NB4 (cell line): ENCODE measurements around the gene TMEM225B.

Source experiments
- CTCF ChIP-seq: IDR thresholded peaks from one replicate; pipeline ENCODE4 v1.5.1; 2012; ENCODE audit warnings: low read depth, low read length
- MYC ChIP-seq: IDR thresholded peaks from 2 replicates; pipeline ENCODE4 v1.6.1; 2011; ENCODE audit warnings: low read depth, low read length

GRCh38 chr7:99559175-99559915, 38.7 kb upstream of the TMEM225B start:
- TF ChIP-seq MYC, result no peak
- TF ChIP-seq CTCF, result no peak
